Panc1 (cell line): ENCODE results near the gene ZCCHC10. TPM values are rescaled to one million over a fixed set of nuclear protein-coding genes. Genes with fewer than 3 reads are reported as not detected.

Experiments used
- ATAC-seq: fragments of 200-7000 bp; cut with Tn5 transposase; 2 replicates; pipeline ENCODE4 v1.9.1; 2020; ENCODE audit warnings: mild to moderate bottlenecking, moderate library complexity
- BruUV-seq: library from RNA; stranded (reverse); fragments of 400-500 nt; replicated peaks from 2 replicates; lab custom pipeline; 2021; lab: Mats Ljungman, UMichigan
- CTCF ChIA-PET: fragments of 300-600 bp; sonication (Branson Sonifier 250); formaldehyde crosslinking; loops from one replicate; lab custom pipeline; 2022; ENCODE audit warnings: antibody characterized with exemption; lab: Charles Lee
- POLR2A ChIA-PET: fragments of 300-600 bp; sonication (Branson Sonifier 250); formaldehyde crosslinking; loops from one replicate; lab custom pipeline; 2022; ENCODE audit warnings: antibody characterized with exemption; lab: Charles Lee
- DNase-seq: peaks from one replicate; pipeline ENCODE4 v3.0.0-alpha.2; 2010; ENCODE audit warnings: low read depth, low spot score
- H3K27ac ChIP-seq: 2 replicates; pipeline ENCODE4 v1.5.1; 2011; ENCODE audit warnings: mild to moderate bottlenecking, low read length, inconsistent platforms
- H3K27me3 ChIP-seq: fragments of 200-500 bp; sonication (Bioruptor generic); 2 replicates; pipeline ENCODE4 v1.6.0; 2014; ENCODE audit warnings: low read length, inconsistent platforms; ENCODE audit not compliant: control insufficient read depth, insufficient read depth
- H3K36me3 ChIP-seq: fragments of 200-500 bp; sonication (Bioruptor generic); 2 replicates; pipeline ENCODE4 v1.5.1; 2014; ENCODE audit warnings: inconsistent platforms, mild to moderate bottlenecking, low read length, moderate library complexity; ENCODE audit not compliant: control insufficient read depth, insufficient read depth
- H3K4me1 ChIP-seq: 2 replicates; pipeline ENCODE4 v1.5.1; 2011; ENCODE audit warnings: inconsistent platforms, mild to moderate bottlenecking, low read length, moderate library complexity; ENCODE audit not compliant: control insufficient read depth, insufficient read depth
- H3K4me3 ChIP-seq, 2 experiments: 2 replicates each; pipeline ENCODE4 v1.5.1; 2011 to 2012; ENCODE audit warnings: low read depth in 2 of 2, low read length in 2 of 2, mild to moderate bottlenecking in 2 of 2, inconsistent platforms in 1 of 2, moderate library complexity in 1 of 2
- H3K9me3 ChIP-seq: fragments of 200-500 bp; sonication (Bioruptor generic); 2 replicates; pipeline ENCODE4 v1.5.1; 2014; ENCODE audit warnings: low read depth, mild to moderate bottlenecking, inconsistent platforms, low read length, moderate library complexity; ENCODE audit not compliant: control insufficient read depth, insufficient read depth
- CTCF ChIP-seq: fragments of 450-650 bp; IDR thresholded peaks from 2 replicates; pipeline ENCODE4 v1.5.1; 2017; ENCODE audit warnings: mild to moderate bottlenecking
- POLR2AphosphoS5 ChIP-seq: IDR thresholded peaks from 2 replicates; pipeline ENCODE4 v1.6.1; 2012; ENCODE audit warnings: mild to moderate bottlenecking, low read depth, low read length, moderate library complexity
- REST ChIP-seq, 2 experiments: IDR thresholded peaks; 2 replicates each; pipeline ENCODE4 v1.6.1; 2011 to 2012; ENCODE audit warnings: low read depth in 2 of 2, control low read depth in 1 of 2, low read length in 1 of 2, mild to moderate bottlenecking in 1 of 2, moderate library complexity in 1 of 2; ENCODE audit not compliant: insufficient read depth in 1 of 2
- SIN3A ChIP-seq: IDR thresholded peaks from 2 replicates; pipeline ENCODE4 v1.6.1; 2012; ENCODE audit warnings: low read depth, mild to moderate bottlenecking, low read length, moderate library complexity, borderline replicate concordance; ENCODE audit not compliant: insufficient read depth
- TCF7L2 ChIP-seq: IDR thresholded peaks from 2 replicates; pipeline ENCODE4 v1.6.1; 2011; ENCODE audit warnings: mild to moderate bottlenecking, low read depth, low read length, inconsistent platforms
- in situ Hi-C: cut with HindIII; loops from 2 replicates; pipeline ENCODE4 v1.10.0; 2016; ENCODE audit warnings: low sequenced_read_pairs, low pct_unique_long_range_greater_than_20kb
- intact Hi-C: fragments of 100-400 bp; cut with micrococcal nuclease; formaldehyde crosslinking; loops from one replicate; pipeline ENCODE4 v1.10.0; 2022; ENCODE audit not compliant: unreplicated experiment
- total RNA-seq: library from RNA; stranded (reverse); gene quantifications from one replicate; pipeline ENCODE4 v1.2.1, GENCODE V29; 2021; ENCODE audit not compliant: unreplicated experiment

ZCCHC10 gene
- total RNA-seq, 1 experiment from 2014 or later: 30.8 TPM

- H3K27me3 ChIP-seq: no peaks in the 10 kb centered on the region
- ATAC-seq (no peak), DNase-seq (no peak)
- POLR2A ChIA-PET: interaction anchor here (0.6 to 0.9 kb wide), 3 partner anchors 21 to 228 kb away, joined by 3 to 4 read pairs (median 4); partner anchors contain the start of gene HSPA4
- no peak overlapping the region for H3K4me3 ChIP-seq
- in situ Hi-C loops (no loop called here), intact Hi-C loops (no loop called here)
- H3K36me3 ChIP-seq: no peaks in the 10 kb centered on the region
- H3K27ac ChIP-seq: no peak overlapping the region
- CTCF ChIA-PET: no interaction called here
- TF ChIP-seq REST (IDR thresholded peaks at IDR 0.05; ENCODE audit: insufficient read depth in 1 of 2, low read depth in 2 of 2, low read length in 1 of 2): no peak
- TF ChIP-seq TCF7L2: peak; percentile 84
- no peaks in the 10 kb centered on the region for H3K9me3 ChIP-seq
- H3K4me1 ChIP-seq: peaks cover 19% of the 10 kb centered on the region
- BruUV-seq: no TSS peak
Observed at GRCh38 chr5:133030343-133031005, 4.1 kb upstream of the ZCCHC10 start.

GRCh38 chr5:133029416-133029815, 3.1 kb upstream of the ZCCHC10 start:
- DNase-seq: no peak
- ATAC-seq: no peak
- intact Hi-C loops (no loop called here), in situ Hi-C loops (no loop called here)
- TF ChIP-seq POLR2AphosphoS5 (no peak), SIN3A (no peak), CTCF (no peak), REST (IDR thresholded peaks at IDR 0.05; ENCODE audit: insufficient read depth in 1 of 2, low read depth in 2 of 2, low read length in 1 of 2) (no peak), TCF7L2 (no peak)
- Histone ChIP-seq H3K27ac (peak overlapping the region; percentile 57), H3K4me1 (peaks cover 15% of the 10 kb centered on the region), H3K9me3 (no peaks in the 10 kb centered on the region), H3K4me3 (no peak overlapping the region), H3K27me3 (no peaks in the 10 kb centered on the region), H3K36me3 (no peaks in the 10 kb centered on the region)
- POLR2A ChIA-PET: interaction anchor here (0.7 kb wide), 1 partner anchor 720 kb away, joined by 3 read pairs; no protein-coding TSS in a partner anchor
- BruUV-seq: no TSS peak
- CTCF ChIA-PET: interaction anchor here (0.7 kb wide), 1 partner anchor 180 kb away, joined by 3 read pairs; no protein-coding TSS in a partner anchor
